ENCODE measurements around the gene CAMSAP1.

DNA sequence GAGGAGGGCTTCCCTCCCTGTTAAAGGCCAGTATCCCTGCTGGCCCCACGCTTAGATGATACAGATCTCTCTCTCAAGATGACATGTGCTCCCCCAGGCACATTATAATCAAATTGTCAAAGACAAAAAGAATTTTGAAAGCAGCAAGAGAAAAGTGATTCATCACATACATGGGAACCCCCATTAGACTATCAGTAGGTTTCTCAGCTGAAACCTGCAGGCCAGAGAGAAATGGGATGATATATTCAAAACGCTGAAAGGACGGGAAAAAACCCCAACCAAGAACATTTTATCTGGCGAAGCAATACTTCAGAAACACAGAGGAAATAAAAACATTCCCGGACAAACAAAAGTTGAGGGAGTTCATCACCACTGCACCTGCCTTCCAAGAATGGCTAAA, 78.7 kb downstream of the CAMSAP1 start:
- TF ChIP-seq SUZ12 (IDR thresholded peaks at IDR 0.05; ENCODE audit: extremely low read depth, insufficient read depth, insufficient read length) (no peak), YY1 (IDR thresholded peaks at IDR 0.05; ENCODE audit: insufficient read depth, insufficient read length) (no peak), ZNF274 (IDR thresholded peaks at IDR 0.05; ENCODE audit: low read depth, low read length) (no peak)
